AG09309 (cell line): ENCODE results near the gene C10orf105.

Source experiments
- DNase-seq: peaks from one replicate; pipeline ENCODE4 v3.0.0-alpha.2; 2010; ENCODE audit warnings: low read depth
- H3K4me3 ChIP-seq: 2 replicates; pipeline ENCODE4 v1.5.1; 2011; ENCODE audit warnings: mild to moderate bottlenecking, low read depth, low read length, moderate library complexity; ENCODE audit not compliant: control insufficient read depth
- CTCF ChIP-seq: IDR thresholded peaks from 2 replicates; pipeline ENCODE4 v1.5.1; 2011; ENCODE audit warnings: mild to moderate bottlenecking, low read depth, low read length, inconsistent platforms; ENCODE audit not compliant: insufficient read depth, control insufficient read depth; ENCODE audit errors: missing control alignments

C10orf105 gene

GRCh38 chr10:71708301-71708703, 11.3 kb downstream of the C10orf105 start:
- TF ChIP-seq CTCF: peak; percentile 88
- no peak overlapping the region for H3K4me3 ChIP-seq
- DNase-seq: no peak

- H3K4me3 ChIP-seq: no peak overlapping the region
- no peak for TF ChIP-seq CTCF
Observed at GRCh38 chr10:71707240-71707789, 12.3 kb downstream of the C10orf105 start.

GRCh38 chr10:71706216-71707121, 13.1 kb downstream of the C10orf105 start:
- DNase-seq: no peak
- no peak for TF ChIP-seq CTCF
- H3K4me3 ChIP-seq: no peak overlapping the region

More at GRCh38 chr10:71707240-71707789, 12.3 kb downstream of the C10orf105 start:
- DNase-seq: no peak

- no peak for DNase-seq
- H3K4me3 ChIP-seq: no peak overlapping the region
- no peak for TF ChIP-seq CTCF
Observed at GRCh38 chr10:71705582-71705981, 14.0 kb downstream of the C10orf105 start.

- H3K4me3 ChIP-seq: no peak overlapping the region
- no peak for TF ChIP-seq CTCF
- DNase-seq: no peak
Observed at GRCh38 chr10:71704816-71705215, 14.8 kb downstream of the C10orf105 start.

GRCh38 chr10:71703577-71703976, 16.0 kb downstream of the C10orf105 start:
- no peak for TF ChIP-seq CTCF
- DNase-seq: no peak
- H3K4me3 ChIP-seq: no peak overlapping the region
